ENCODE data around the gene P2RY2. TPM values are rescaled to one million over a fixed set of nuclear protein-coding genes. Genes with fewer than 3 reads are reported as not detected.

The P2RY2 gene
- total and polyA plus RNA-seq, 2 of the 8 experiments (the other 6 are each of a cell fraction or from before 2014, with no cell fraction given) = 1.0 to 1.5 TPM

- TF ChIP-seq SIX5 (IDR thresholded peaks at IDR 0.05; ENCODE audit: low read depth, low read length) (no peak), CHD1 (IDR thresholded peaks at IDR 0.05; ENCODE audit: low read depth, low read length) (no peak)
Observed at GRCh38 chr11:73265853-73266645, 48.0 kb downstream of the P2RY2 start (continued).
